Stimulated activated CD4-positive, alpha-beta T cell treated with anti-CD3 and anti-CD28 coated beads, Interleukin-2, amount 100 ng/mL, for 4 hours (primary cell): ENCODE measurements around the gene RGS9.
"Not testable (repeated sequence)": the region's sequence is repeated elsewhere in the genome, so short reads cannot be mapped to it uniquely, and the experiment has no call there.

Experiments
- DNase-seq: peaks from one replicate; pipeline ENCODE4 v3.0.0-alpha.2; 2020; ENCODE audit warnings: low read depth

Gene RGS9

GRCh38 chr17:65156835-65157565 is 19.8 kb downstream of the RGS9 start:
- no peak for DNase-seq

DNA sequence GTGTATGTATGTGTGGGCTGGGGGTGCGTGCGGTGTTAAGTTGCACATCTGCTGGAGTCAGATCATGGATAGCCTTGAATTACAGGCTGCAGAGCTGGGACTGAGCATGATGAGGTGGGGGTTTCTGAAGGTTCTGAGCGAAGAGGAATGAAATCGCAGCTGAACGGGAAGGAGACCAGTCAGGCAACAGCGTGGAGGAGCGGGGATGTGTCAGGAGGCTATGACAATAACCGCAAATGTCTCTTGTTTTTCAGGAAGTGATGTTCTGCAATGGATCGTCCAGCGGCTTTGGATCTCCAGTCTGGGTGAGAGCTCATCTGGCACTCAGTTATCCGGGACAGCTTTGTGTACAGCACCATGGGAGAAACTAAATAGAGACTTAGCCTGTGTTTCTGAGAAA is 20.9 kb downstream of the RGS9 start:
- no peak for DNase-seq

DNA sequence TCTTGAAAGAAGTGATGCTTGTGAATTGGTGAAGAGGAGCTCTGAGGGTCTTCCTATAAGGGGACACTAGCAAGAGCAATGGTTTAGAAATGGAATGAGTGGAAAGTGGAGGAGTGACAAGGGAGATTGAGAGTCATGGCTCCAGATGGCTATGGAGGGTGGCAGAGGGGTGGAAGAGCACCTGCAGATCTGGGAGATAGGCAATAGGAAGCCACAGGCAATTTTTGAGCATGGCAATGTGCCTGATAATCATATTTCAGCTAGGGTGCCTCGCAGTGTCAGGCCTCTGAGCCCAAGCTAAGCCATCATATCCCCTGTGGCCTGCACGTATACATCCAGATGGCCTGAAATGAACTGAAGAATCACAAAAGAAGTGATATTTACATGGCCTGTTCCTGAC is 21.5 kb downstream of the RGS9 start:
- DNase-seq, result no peak

- DNase-seq, result no peak
Observed at GRCh38 chr17:65160516-65160915, 23.3 kb downstream of the RGS9 start.

- DNase-seq, result peak; percentile 45
Observed at GRCh38 chr17:65163990-65164495, 26.9 kb downstream of the RGS9 start.

DNA sequence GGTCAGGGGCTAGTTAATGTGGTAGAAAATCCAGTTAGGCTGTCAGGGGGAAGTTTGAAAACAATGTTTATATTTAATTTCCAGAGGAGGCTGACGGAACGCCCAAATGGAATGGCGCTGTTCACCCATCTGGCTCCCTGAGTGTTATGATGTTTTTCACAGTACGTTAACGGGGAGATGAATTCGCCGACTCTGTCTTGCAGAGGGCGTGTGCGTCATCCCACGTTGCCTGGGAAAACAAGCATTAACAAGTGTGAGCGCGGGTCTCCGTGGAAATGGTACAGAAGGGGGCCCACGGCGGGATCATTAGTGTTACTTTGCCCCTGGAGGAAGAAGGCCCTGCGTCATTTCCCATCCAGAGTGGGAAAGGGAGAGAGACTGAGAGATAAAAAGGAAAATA is 29.6 kb downstream of the RGS9 start:
- no peak for DNase-seq

DNA sequence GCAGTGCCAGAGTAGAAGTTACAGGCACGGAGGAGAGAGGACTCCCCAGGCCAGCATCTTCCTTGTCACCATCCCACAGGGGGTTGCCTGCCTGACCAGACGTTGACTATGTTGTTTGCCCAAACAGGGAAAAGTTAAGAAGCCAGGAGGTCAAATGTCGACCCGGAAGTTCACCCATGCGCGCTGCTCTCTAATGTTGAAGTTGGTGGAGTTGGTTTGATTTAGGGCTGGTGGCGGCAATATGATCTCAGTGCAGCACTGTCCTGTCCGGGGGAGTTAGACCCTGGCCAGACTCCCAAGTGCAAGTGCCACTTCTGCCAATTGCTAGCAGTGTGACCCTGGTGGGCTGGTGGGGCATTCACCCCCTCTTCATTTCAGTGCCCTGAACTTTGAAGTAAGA is 30.4 kb downstream of the RGS9 start:
- no peak for DNase-seq

GRCh38 chr17:65169691-65170090 is 32.5 kb downstream of the RGS9 start:
- DNase-seq, result no peak

DNA sequence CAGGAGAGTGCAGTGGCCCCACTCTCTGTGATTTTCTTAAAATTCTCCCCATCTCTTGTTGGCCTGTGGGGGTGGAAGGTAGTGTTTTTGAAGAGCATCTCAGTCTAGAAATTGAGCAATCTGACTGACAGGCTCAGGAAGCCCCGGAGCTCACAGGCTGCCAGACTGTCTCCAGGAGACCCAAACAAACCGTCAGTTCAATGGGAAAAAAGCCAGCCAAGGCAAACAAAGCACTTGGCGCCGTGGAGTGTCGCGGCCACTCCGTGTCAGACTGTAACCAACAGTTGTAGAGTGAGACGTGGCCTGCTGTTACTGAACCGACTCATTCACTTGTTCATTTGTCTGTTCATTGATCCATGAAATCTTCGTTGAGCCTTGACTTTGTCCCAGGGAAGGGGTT is 33.7 kb downstream of the RGS9 start:
- no peak for DNase-seq

GRCh38 chr17:65171752-65172151 is 34.6 kb downstream of the RGS9 start:
- no peak for DNase-seq

DNA sequence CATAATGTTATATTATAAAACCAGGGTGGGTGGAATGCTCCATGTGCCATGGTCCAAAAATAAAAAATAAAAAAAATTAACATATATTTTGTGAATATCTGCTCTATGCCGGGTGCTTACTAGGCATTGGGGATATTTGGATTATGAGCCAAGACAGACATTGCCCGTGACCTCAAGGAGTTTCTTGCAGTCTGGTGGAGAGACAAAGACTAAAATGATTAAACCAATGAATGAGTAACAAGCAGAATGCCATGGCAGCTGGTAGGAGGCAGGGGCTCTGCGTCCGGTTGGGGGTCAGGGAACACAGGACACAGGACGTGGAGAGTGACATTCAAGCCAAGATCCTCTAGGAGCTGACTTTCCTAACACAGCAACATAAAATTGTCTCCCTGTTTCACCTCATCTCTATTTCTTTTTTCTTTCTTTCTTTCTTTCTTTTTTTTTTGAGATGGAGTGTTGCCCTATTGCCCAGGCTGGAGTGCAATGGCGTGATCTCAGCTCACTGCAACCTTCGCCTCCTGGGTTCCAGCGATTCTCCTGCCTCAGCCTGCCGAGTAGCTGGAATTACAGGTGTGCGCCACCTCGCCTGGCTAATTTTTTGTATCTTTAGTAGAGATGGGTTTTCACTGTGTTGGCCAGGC is 35.4 kb downstream of the RGS9 start:
- no peak for DNase-seq

DNA sequence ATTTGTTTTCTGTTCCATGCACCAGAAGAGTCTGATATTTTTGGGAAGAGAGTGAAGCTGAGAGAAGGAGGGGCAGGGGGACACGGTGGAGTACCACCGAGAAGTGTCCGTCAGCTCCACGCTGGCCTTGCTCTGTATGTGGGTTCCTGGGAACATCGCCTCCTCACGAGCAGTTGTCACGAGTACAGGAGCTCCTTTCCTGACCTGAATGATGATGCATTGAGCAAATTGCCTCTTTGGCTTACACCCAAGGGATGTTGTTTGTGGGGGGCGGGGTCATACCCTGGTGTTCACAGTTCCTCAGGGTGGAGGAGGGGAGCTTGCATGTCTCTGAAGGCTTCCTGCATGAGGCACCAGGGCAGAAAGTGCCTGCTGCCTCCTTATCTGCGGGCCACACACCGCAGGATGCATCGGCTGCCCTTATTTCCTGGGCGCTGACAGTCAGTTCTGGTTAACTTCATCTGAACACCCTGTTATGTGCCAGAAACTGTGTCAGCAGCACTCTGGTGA is 36.2 kb downstream of the RGS9 start:
- peak; percentile 32 for DNase-seq

- no peak for DNase-seq
Observed at GRCh38 chr17:65173976-65174683, 37.0 kb downstream of the RGS9 start.

GRCh38 chr17:65174974-65175373 is 37.8 kb downstream of the RGS9 start:
- no peak for DNase-seq

- no peak for DNase-seq
Observed at GRCh38 chr17:65175952-65176351, 38.8 kb downstream of the RGS9 start.

DNA sequence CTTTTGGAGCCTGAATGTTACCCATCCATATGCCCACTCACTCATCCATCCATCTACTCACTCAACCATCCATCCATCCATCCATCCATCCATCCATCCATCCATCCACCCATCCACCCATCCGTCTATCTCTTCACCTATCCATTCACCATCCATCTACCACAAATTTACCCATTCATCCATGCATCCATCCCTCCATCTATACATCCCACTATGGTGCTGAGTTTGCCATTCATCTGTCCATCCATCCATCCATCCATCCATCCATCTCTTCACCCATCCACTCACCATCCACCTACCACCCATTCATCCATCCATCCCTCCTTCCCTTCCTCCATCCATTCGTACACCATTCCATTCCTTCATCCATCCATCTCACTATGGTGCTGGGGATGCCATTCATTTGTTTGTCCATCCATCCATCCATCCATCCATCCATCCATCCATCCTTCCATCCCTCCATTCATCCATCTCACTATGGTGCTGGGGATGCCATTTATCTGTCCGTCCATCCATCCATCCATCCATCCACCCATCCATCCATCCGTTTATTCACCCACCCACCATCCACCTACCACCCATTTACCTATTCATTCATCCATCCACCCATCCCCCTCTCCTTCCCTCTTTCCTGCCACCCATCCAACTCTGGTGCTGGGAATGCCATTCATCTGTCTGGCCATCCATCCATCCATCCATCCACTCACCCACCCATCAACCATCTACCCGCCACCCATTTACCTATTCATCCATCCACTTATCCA is 39.7 kb downstream of the RGS9 start:
- no peak for DNase-seq

DNA sequence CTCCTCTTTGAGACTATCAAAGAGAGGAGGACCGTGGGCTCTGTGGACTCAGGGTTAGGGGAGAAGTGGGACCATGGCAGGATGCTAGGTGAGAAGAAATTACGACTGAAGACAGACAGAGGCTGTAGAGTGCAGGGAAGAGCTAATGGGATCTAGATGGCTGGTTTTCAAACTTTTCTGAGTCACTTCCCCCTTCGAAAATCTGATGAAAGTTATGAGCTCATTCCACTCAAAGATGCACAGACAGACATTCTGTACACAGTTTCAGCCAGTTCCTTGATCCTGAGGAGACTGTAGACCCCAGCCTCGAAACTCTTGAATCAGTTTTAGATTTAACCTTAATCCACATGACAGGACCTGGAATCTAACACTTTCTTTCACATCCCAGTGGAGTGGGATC is 40.7 kb downstream of the RGS9 start:
- no peak for DNase-seq

- not testable (repeated sequence) for DNase-seq
Observed at GRCh38 chr17:65180276-65180675, 43.1 kb downstream of the RGS9 start.

DNA sequence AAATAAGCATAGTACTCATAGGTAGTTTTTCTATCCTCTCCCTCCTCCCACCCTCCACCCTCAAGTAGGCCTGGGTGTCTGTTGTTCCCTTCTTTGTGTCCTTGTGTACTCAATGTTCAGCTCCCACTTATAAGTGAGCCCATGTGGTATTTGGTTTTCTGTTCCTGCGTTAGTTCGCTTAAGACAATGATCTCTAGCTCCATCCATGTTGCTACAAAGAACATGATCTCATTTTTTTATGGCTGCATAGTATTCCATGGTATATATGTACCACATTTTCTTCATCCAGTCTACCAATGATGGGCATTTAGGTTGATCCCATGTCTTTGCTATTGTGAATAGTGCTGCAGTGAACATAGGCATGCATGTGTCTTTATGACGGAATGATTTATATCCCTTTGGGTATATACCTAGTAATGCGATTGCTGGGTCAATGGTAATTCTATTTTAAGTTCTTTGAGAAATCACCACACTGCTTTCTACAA is 43.6 kb downstream of the RGS9 start:
- DNase-seq, result not testable (repeated sequence)

GRCh38 chr17:65181237-65182061 is 44.3 kb downstream of the RGS9 start:
- no peak for DNase-seq

DNA sequence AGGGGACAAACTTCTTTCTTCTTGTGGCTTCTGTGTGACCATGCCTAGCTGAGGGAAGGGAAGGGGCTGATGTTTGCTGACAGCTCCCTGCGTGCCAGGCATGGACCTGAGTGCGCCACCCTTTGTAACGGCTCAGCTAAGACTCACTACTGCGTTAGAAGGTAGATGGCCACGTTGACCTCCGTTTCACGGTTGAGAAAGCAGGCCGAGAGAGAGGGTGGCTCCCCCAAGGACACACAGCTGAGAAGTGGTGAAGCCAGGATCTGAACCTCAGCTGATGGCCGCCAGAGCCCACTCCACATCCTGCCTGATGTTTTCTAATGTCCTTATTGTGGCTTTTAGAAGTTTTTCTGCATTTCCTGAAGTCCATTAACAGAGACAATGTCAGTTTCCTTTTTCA is 45.1 kb downstream of the RGS9 start:
- no peak for DNase-seq
